Adrenal gland (tissue), 5 donors: ENCODE data around the gene NR1D2.

Source experiments
- CTCF ChIP-seq, 6 experiments: fragments of 450-650 bp in 4 of 6; fragments of 200-600 bp in 2 of 6; sonication (generic) in 1 of 6; IDR thresholded peaks; 1 replicate in 5 of 6; 2 replicates in 1 of 6; pipeline versions ENCODE4 v1.5.1 to v1.8.0; 2016 to 2021; ENCODE audit warnings: antibody characterized with exemption in 6 of 6, mild to moderate bottlenecking in 2 of 6, moderate library complexity in 1 of 6
- POLR2A ChIP-seq, 2 donors: fragments of 450-650 bp; IDR thresholded peaks; one replicate each; pipeline ENCODE4 v1.6.1; 2017; ENCODE audit warnings: antibody characterized with exemption in 2 of 2, mild to moderate bottlenecking in 2 of 2, moderate library complexity in 1 of 2
- donor health status: DM: no; HTN: no; CAD: no.

GRCh38 chr3:23952646-23953045 lies 7.6 kb downstream of the NR1D2 start:
- TF ChIP-seq CTCF (IDR thresholded peaks at IDR 0.05) (no peak), POLR2A (IDR thresholded peaks at IDR 0.05) (no peak)
